A549 (cell line): ENCODE data around the gene KRTAP4-4. TPM values are rescaled to one million over a fixed set of nuclear protein-coding genes. Genes with fewer than 3 reads are reported as not detected.

Experiments used
- ATAC-seq, 2 experiments: fragments of 200-7000 bp in 1 of 2; fragments of >200 bp in 1 of 2; cut with Nextera tagmentation in 1 of 2; cut with Tn5 transposase in 1 of 2; 3 replicates each; pipeline versions ENCODE4 v1.8.0 to v1.9.1; 2018 to 2020; ENCODE audit warnings: mild to moderate bottlenecking in 1 of 2, moderate library complexity in 1 of 2
- CTCF ChIA-PET: fragments of 300-600 bp; sonication (Branson Sonifier 250); formaldehyde crosslinking; extraction: SDS; loops from one replicate; lab custom pipeline; 2021; ENCODE audit warnings: antibody characterized with exemption, inconsistent platforms; lab: Yijun Ruan, JAX
- POLR2A ChIA-PET: fragments of 350-600 bp; formaldehyde crosslinking; extraction: SDS; loops from one replicate; lab custom pipeline; 2021; ENCODE audit warnings: antibody characterized with exemption, inconsistent platforms; lab: Yijun Ruan, JAX
- DNase-seq, 2 experiments: peaks; one replicate each; pipeline versions ENCODE4 v3.0.0 to v3.0.0-alpha.2; 2011 to 2016; ENCODE audit warnings: low read depth in 1 of 2, low spot score in 1 of 2
- FAIRE-seq: peaks from 2 replicates; lab custom pipeline; 2011; peaks lifted over from hg19 to GRCh38; lab: Jason Lieb, UNC
- H3K27ac ChIP-seq, 2 experiments: fragments of >200 bp; sonication (Bioruptor Twin); formaldehyde crosslinking; 3 replicates each; pipeline ENCODE4 v1.5.1; 2016 to 2017
- H3K4me1 ChIP-seq: fragments of >200 bp; sonication (Bioruptor Twin); formaldehyde crosslinking; 3 replicates; pipeline ENCODE4 v1.6.1; 2016
- H3K4me2 ChIP-seq: fragments of >200 bp; sonication (Bioruptor Twin); formaldehyde crosslinking; 3 replicates; pipeline ENCODE4 v1.6.1; 2016
- H3K4me3 ChIP-seq: fragments of >200 bp; sonication (Bioruptor Twin); formaldehyde crosslinking; 3 replicates; pipeline ENCODE4 v1.5.1; 2016
- H3K9me3 ChIP-seq: fragments of >200 bp; sonication (Bioruptor Twin); formaldehyde crosslinking; 3 replicates; pipeline ENCODE4 v1.6.1; 2016
- BHLHE40 ChIP-seq: IDR thresholded peaks from 2 replicates; pipeline ENCODE4 v1.6.1; 2012; ENCODE audit warnings: low read depth, low read length, inconsistent platforms
- CHD2 ChIP-seq: fragments of 150-350 bp; IDR thresholded peaks from 2 replicates; pipeline ENCODE4 v1.6.1; 2014; ENCODE audit warnings: low read length; ENCODE audit not compliant: partially characterized antibody
- CHD4 ChIP-seq: fragments of 200-600 bp; sonication (generic); IDR thresholded peaks from 2 replicates; pipeline ENCODE4 v1.6.1; 2016; ENCODE audit warnings: antibody characterized with exemption, mild to moderate bottlenecking, borderline replicate concordance
- ESRRA ChIP-seq: fragments of 150-350 bp; IDR thresholded peaks from 2 replicates; pipeline ENCODE4 v1.6.1; 2014; ENCODE audit warnings: mild to moderate bottlenecking, low read length, borderline replicate concordance
- FOSL2 ChIP-seq, 2 experiments: fragments of 450-650 bp in 1 of 2; fragments of >200 bp in 1 of 2; sonication (Bioruptor Twin) in 1 of 2; formaldehyde crosslinking; IDR thresholded peaks; 2 replicates each; pipeline versions ENCODE4 v1.5.0 to v1.6.1; 2016 to 2020; ENCODE audit warnings: mild to moderate bottlenecking in 1 of 2, moderate library complexity in 1 of 2
- HDAC2 ChIP-seq: fragments of 200-600 bp; sonication (generic); IDR thresholded peaks from 2 replicates; pipeline ENCODE4 v1.6.1; 2016
- MAFK ChIP-seq: fragments of 450-650 bp; IDR thresholded peaks from 2 replicates; pipeline ENCODE4 v1.6.1; 2014; ENCODE audit not compliant: partially characterized antibody
- MAZ ChIP-seq: fragments of 150-350 bp; IDR thresholded peaks from 2 replicates; pipeline ENCODE4 v1.6.1; 2014; ENCODE audit warnings: antibody characterized with exemption, low read depth, low read length, borderline replicate concordance
- MYC ChIP-seq: IDR thresholded peaks from 2 replicates; pipeline ENCODE4 v1.6.1; 2012; ENCODE audit warnings: mild to moderate bottlenecking, inconsistent platforms, low read length, improper control_type of control experiment, borderline replicate concordance
- POLR2AphosphoS2 ChIP-seq: conservative IDR thresholded peaks from 2 replicates; pipeline ENCODE4 v1.6.1; 2012; ENCODE audit warnings: low read length, improper control_type of control experiment, inconsistent platforms
- RAD21 ChIP-seq, 2 experiments: fragments of >200 bp in 1 of 2; sonication (Bioruptor Twin) in 1 of 2; formaldehyde crosslinking in 1 of 2; IDR thresholded peaks in 1 of 2; conservative IDR thresholded peaks in 1 of 2; 2 replicates in 1 of 2; 3 replicates in 1 of 2; pipeline ENCODE4 v1.6.1; 2012 to 2018; ENCODE audit warnings: inconsistent platforms in 1 of 2
- RCOR1 ChIP-seq: fragments of 150-350 bp; IDR thresholded peaks from 2 replicates; pipeline ENCODE4 v1.6.1; 2014; ENCODE audit warnings: antibody characterized with exemption, low read length, low read depth
- RFX5 ChIP-seq: fragments of 450-650 bp; IDR thresholded peaks from 2 replicates; pipeline ENCODE4 v1.7.1; 2014; ENCODE audit warnings: antibody characterized with exemption, mild to moderate bottlenecking, moderate library complexity
- SREBF2 ChIP-seq: fragments of 450-650 bp; IDR thresholded peaks from 2 replicates; pipeline ENCODE4 v1.6.1; 2014; ENCODE audit warnings: mild to moderate bottlenecking, moderate library complexity
- TP53 ChIP-seq: fragments of 250-450 bp; sonication (Bioruptor Pico); IDR thresholded peaks from 2 replicates; pipeline ENCODE4 v1.5.0; 2021; ENCODE audit warnings: mild to moderate bottlenecking, moderate library complexity
- ZFP36 ChIP-seq: fragments of 450-650 bp; IDR thresholded peaks from 2 replicates; pipeline ENCODE4 v1.6.1; 2014; ENCODE audit warnings: borderline replicate concordance; ENCODE audit not compliant: partially characterized antibody
- ZNF302 ChIP-seq: fragments of 250-450 bp; sonication (Bioruptor Pico); IDR thresholded peaks from 2 replicates; pipeline ENCODE4 v1.9.0; 2021; ENCODE audit warnings: inconsistent platforms, mild to moderate bottlenecking, moderate library complexity
- ZSCAN20 ChIP-seq: fragments of 250-450 bp; sonication (Bioruptor Pico); IDR thresholded peaks from 2 replicates; pipeline ENCODE4 v1.8.0; 2022; ENCODE audit warnings: mild to moderate bottlenecking, moderate library complexity
- WGBS: methylation state at CpG from one replicate; pipeline ENCODE4 v1.1.6; 2017; ENCODE audit errors: missing lambda C conversion rate; 5-methylcytosine and 5-hydroxymethylcytosine counted together
- polyA plus RNA-seq, 4 experiments: library from polyadenylated mRNA; depleted of rRNA in 3 of 4; stranded (reverse); fragments of >200 nt; fragmentation: RNase III in 1 of 4; extraction: RNeasy Plus Mini Kit Qiagen cat#74134 plus additional on column Dnase treatment in 1 of 4; gene quantifications; 2 replicates in 3 of 4; 3 replicates in 1 of 4; pipeline ENCODE4 v1.2.3, GENCODE V29; 2011 to 2017
- TF ChIP-seq, protein P1 (sequence below): fragments of >200 bp; sonication (Bioruptor Twin); formaldehyde crosslinking; IDR thresholded peaks from 2 replicates; pipeline ENCODE4 v1.6.1; 2016
- TF ChIP-seq, protein P2 (sequence below): IDR thresholded peaks from 2 replicates; pipeline ENCODE4 v1.6.1; 2012; ENCODE audit warnings: low read depth, borderline replicate concordance
- TF ChIP-seq, protein P3 (sequence below): fragments of 200-600 bp; sonication (generic); IDR thresholded peaks from 2 replicates; pipeline ENCODE4 v1.6.1; 2016; ENCODE audit warnings: antibody characterized with exemption, mild to moderate bottlenecking, moderate library complexity
- TF ChIP-seq, protein P4 (sequence below): fragments of 150-350 bp; IDR thresholded peaks from 2 replicates; pipeline ENCODE4 v1.6.1; 2014; ENCODE audit warnings: low read depth, mild to moderate bottlenecking, low read length
- TF ChIP-seq, protein P5 (sequence below): fragments of 250-450 bp; sonication (Bioruptor Pico); IDR thresholded peaks from 2 replicates; pipeline ENCODE4 v1.5.0; 2021; ENCODE audit warnings: mild to moderate bottlenecking, moderate library complexity, borderline replicate concordance
- TF ChIP-seq, protein P6 (sequence below): fragments of 450-650 bp; IDR thresholded peaks from 2 replicates; pipeline ENCODE4 v1.6.1; 2014; ENCODE audit warnings: antibody characterized with exemption

Gene KRTAP4-4
- polyA plus RNA-seq, 2 of the 4 experiments (the other 2 are of a cell fraction), result not detected

DNA sequence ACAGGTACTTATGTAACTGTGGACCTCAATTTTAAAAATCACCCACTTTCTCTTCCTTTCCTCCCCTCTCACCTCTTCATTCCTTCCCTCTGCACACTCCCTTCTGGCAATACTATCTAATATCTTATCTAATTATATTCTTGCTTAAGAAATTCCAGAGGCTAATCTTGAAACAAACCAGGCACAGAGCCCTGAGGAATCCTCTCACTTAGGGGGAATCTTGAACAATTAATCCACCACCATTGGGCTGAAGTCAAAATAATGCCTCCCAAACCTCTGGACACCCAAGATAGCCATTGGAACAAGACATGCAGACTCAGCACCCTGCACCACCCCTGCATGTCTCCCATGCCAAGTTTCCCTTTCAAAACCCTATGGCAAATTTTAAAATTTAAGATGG, 19.2 kb downstream of the KRTAP4-4 start:
- Histone ChIP-seq H3K4me2 (no peak overlapping the region), H3K27ac (no peak overlapping the region), H3K9me3 (peaks cover 38% of the 10 kb centered on the region), H3K4me3 (no peak overlapping the region), H3K4me1 (no peaks in the 10 kb centered on the region)
- POLR2A ChIA-PET, result no interaction called here
- CTCF ChIA-PET, result no interaction called here
- FAIRE-seq, result no peak
- ATAC-seq, result no peak
- DNase-seq, result no peak
- TF ChIP-seq MAFK, result no peak
- TF ChIP-seq FOSL2 (IDR thresholded peaks at IDR 0.05), result no peak
- no peak for TF ChIP-seq FOSL2 (CRISPR knock-in tag; IDR thresholded peaks at IDR 0.05)
- no peak for TF ChIP-seq ZNF302 (CRISPR knock-in tag)
- TF ChIP-seq CHD4, result no peak
- no peak for TF ChIP-seq ZFP36
- TF ChIP-seq ESRRA, result no peak
- TF ChIP-seq POLR2AphosphoS2, result no peak
- TF ChIP-seq, protein P1, sequence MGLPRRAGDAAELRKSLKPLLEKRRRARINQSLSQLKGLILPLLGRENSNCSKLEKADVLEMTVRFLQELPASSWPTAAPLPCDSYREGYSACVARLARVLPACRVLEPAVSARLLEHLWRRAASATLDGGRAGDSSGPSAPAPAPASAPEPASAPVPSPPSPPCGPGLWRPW, result no peak
- no peak for TF ChIP-seq SREBF2
- TF ChIP-seq RAD21 (conservative IDR thresholded peaks at IDR 0.05 in 1 of 2, IDR thresholded peaks at IDR 0.05 in 1 of 2), result no peak
- no peak for TF ChIP-seq RFX5
- TF ChIP-seq, protein P2, sequence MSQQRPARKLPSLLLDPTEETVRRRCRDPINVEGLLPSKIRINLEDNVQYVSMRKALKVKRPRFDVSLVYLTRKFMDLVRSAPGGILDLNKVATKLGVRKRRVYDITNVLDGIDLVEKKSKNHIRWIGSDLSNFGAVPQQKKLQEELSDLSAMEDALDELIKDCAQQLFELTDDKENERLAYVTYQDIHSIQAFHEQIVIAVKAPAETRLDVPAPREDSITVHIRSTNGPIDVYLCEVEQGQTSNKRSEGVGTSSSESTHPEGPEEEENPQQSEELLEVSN, result no peak
- TF ChIP-seq BHLHE40, result no peak
- TF ChIP-seq, protein P3, sequence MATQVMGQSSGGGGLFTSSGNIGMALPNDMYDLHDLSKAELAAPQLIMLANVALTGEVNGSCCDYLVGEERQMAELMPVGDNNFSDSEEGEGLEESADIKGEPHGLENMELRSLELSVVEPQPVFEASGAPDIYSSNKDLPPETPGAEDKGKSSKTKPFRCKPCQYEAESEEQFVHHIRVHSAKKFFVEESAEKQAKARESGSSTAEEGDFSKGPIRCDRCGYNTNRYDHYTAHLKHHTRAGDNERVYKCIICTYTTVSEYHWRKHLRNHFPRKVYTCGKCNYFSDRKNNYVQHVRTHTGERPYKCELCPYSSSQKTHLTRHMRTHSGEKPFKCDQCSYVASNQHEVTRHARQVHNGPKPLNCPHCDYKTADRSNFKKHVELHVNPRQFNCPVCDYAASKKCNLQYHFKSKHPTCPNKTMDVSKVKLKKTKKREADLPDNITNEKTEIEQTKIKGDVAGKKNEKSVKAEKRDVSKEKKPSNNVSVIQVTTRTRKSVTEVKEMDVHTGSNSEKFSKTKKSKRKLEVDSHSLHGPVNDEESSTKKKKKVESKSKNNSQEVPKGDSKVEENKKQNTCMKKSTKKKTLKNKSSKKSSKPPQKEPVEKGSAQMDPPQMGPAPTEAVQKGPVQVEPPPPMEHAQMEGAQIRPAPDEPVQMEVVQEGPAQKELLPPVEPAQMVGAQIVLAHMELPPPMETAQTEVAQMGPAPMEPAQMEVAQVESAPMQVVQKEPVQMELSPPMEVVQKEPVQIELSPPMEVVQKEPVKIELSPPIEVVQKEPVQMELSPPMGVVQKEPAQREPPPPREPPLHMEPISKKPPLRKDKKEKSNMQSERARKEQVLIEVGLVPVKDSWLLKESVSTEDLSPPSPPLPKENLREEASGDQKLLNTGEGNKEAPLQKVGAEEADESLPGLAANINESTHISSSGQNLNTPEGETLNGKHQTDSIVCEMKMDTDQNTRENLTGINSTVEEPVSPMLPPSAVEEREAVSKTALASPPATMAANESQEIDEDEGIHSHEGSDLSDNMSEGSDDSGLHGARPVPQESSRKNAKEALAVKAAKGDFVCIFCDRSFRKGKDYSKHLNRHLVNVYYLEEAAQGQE, result no peak
- no peak for TF ChIP-seq CHD2
- TF ChIP-seq, protein P4, sequence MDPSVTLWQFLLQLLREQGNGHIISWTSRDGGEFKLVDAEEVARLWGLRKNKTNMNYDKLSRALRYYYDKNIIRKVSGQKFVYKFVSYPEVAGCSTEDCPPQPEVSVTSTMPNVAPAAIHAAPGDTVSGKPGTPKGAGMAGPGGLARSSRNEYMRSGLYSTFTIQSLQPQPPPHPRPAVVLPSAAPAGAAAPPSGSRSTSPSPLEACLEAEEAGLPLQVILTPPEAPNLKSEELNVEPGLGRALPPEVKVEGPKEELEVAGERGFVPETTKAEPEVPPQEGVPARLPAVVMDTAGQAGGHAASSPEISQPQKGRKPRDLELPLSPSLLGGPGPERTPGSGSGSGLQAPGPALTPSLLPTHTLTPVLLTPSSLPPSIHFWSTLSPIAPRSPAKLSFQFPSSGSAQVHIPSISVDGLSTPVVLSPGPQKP, result no peak
- no peak for TF ChIP-seq RCOR1
- no peak for TF ChIP-seq HDAC2

DNA sequence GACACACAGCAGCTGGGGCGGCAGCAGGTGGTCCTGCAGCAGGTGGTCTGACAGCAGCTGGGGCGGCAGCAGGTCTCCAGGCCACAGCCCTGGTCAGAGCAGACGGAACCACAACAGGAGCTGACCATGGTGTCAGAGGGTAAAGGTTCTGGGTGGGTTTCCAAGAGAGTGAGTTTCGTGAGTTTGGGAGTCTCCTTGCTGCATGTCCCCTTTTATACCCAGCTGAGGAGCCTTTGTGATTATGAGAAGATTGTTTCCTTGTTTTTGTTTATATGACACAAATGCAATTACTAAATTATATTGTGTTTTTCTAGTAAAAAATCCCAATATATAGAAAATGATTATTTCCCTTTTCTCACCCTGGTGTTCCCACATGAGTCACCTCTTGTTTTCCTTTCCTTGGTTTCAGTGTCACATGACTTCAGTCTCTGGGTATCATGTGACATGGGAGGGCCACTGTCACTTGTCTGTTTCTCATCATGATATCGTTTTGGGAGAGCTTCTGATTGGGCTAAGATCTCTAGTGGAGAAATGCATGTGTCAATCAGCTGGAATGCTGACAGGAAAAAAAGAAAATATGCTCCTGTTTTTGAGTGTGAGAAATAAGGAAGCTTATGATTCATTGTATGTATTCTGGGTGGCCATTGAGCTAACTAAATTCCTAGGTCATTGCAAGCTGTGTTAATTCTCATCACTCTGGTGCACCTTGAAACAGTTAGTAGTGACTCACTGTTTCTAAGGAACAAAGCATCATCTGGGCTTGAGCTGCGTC, 20.0 kb downstream of the KRTAP4-4 start, which contains the start of gene KRTAP4-6:
Gene KRTAP4-6, minus strand, starts transcription at position 185 of the 772 bp plus-strand sequence. Its CDS starts 57 bp downstream, at position 128.
- H3K27ac ChIP-seq, result no peak within 1 kb of the TSS
- TF ChIP-seq MYC (no peak), TP53 (CRISPR knock-in tag) (no peak), FOSL2 (IDR thresholded peaks at IDR 0.05) (no peak), FOSL2 (CRISPR knock-in tag; IDR thresholded peaks at IDR 0.05) (peak; percentile 39; the same call in 1 of the 2 replicates), ZSCAN20 (CRISPR knock-in tag) (no peak), RFX5 (no peak), SREBF2 (no peak), CHD4 (no peak), MAZ (no peak)
- TF ChIP-seq, protein P5, sequence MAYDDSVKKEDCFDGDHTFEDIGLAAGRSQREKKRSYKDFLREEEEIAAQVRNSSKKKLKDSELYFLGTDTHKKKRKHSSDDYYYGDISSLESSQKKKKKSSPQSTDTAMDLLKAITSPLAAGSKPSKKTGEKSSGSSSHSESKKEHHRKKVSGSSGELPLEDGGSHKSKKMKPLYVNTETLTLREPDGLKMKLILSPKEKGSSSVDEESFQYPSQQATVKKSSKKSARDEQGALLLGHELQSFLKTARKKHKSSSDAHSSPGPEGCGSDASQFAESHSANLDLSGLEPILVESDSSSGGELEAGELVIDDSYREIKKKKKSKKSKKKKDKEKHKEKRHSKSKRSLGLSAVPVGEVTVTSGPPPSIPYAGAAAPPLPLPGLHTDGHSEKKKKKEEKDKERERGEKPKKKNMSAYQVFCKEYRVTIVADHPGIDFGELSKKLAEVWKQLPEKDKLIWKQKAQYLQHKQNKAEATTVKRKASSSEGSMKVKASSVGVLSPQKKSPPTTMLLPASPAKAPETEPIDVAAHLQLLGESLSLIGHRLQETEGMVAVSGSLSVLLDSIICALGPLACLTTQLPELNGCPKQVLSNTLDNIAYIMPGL (CRISPR knock-in tag), result no peak
- TF ChIP-seq, protein P2, result no peak
- TF ChIP-seq, protein P6, sequence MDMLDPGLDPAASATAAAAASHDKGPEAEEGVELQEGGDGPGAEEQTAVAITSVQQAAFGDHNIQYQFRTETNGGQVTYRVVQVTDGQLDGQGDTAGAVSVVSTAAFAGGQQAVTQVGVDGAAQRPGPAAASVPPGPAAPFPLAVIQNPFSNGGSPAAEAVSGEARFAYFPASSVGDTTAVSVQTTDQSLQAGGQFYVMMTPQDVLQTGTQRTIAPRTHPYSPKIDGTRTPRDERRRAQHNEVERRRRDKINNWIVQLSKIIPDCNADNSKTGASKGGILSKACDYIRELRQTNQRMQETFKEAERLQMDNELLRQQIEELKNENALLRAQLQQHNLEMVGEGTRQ, result peak; percentile 86
- ChIA-PET POLR2A (no interaction called here), CTCF (interaction anchor here (0.6 kb wide), 1 partner anchor 11 kb away, joined by 3 read pairs; no protein-coding TSS in a partner anchor)
- no peaks in the 10 kb centered on the region for H3K4me1 ChIP-seq
- no peak within 1 kb of the TSS for H3K4me2 ChIP-seq
- ATAC-seq (no peak), DNase-seq (peak in 1 of 2 experiments; percentile 46), FAIRE-seq (no peak)
- H3K9me3 ChIP-seq, result peaks cover 38% of the 10 kb centered on the region
- 60% methylated on average over 6 of the region's 6 CpGs for WGBS
- H3K4me3 ChIP-seq, result no peak within 1 kb of the TSS
